ENCODE results near the gene SHISA9. TPM values are rescaled to one million over a fixed set of nuclear protein-coding genes. Genes with fewer than 3 reads are reported as not detected.

SHISA9 gene
- total and polyA plus RNA-seq, 12 donors, result 0.04 to 0.96 (median 0.13) TPM; not detected in 3

GRCh38 chr16:13193721-13194120 lies 292.3 kb downstream of the SHISA9 start:
- TF ChIP-seq CTCF (IDR thresholded peaks at IDR 0.05), result no peak
- Histone ChIP-seq H3K36me3 (no peaks in the 10 kb centered on the region), H3K27ac (no peak overlapping the region), H3K4me1 (no peaks in the 10 kb centered on the region), H3K9me3 (peaks cover 0 to 13% (median 0%) of the 10 kb centered on the region in 11 donors), H3K27me3 (peaks cover 0 to 4% (median 0%) of the 10 kb centered on the region in 7 donors), H3K4me3 (no peak overlapping the region)
- WGBS, 2 donors, result 69 to 73% methylated on average over 1 of the region's 1 CpG
- intact Hi-C loops (cut with DNase I), result no loop called here
- ATAC-seq (no peak), DNase-seq (no peak)

- Histone ChIP-seq H3K27me3 (peaks cover 0 to 3% (median 0%) of the 10 kb centered on the region in 7 donors), H3K9me3 (peaks cover 0 to 13% (median 0%) of the 10 kb centered on the region in 11 donors), H3K36me3 (no peaks in the 10 kb centered on the region), H3K4me3 (no peak overlapping the region), H3K4me1 (no peaks in the 10 kb centered on the region), H3K27ac (no peak overlapping the region)
- TF ChIP-seq CTCF (IDR thresholded peaks at IDR 0.05), result no peak
- intact Hi-C loops (cut with DNase I), result no loop called here
- 50 to 51% methylated on average over 2 of the region's 2 CpGs for WGBS, 2 donors
- no peak for ATAC-seq
- DNase-seq, result no peak
Measured at GRCh38 chr16:13194766-13195165, 293.4 kb downstream of the SHISA9 start.

- Histone ChIP-seq H3K27ac (no peak overlapping the region), H3K4me1 (no peaks in the 10 kb centered on the region), H3K36me3 (no peaks in the 10 kb centered on the region), H3K4me3 (no peak overlapping the region), H3K9me3 (peaks cover 0 to 3% (median 0%) of the 10 kb centered on the region in 11 donors), H3K27me3 (peaks cover 0 to 5% (median 0%) of the 10 kb centered on the region in 7 donors)
- no peak for ATAC-seq
- TF ChIP-seq CTCF (IDR thresholded peaks at IDR 0.05), result no peak
- no peak for DNase-seq
- intact Hi-C loops (cut with DNase I), result no loop called here
Measured at GRCh38 chr16:13203725-13204124, 302.3 kb downstream of the SHISA9 start.

- no peak for DNase-seq
- no peak for ATAC-seq
- no peaks in the 10 kb centered on the region for H3K4me1 ChIP-seq
- H3K9me3 ChIP-seq, result no peaks in the 10 kb centered on the region
- H3K27ac ChIP-seq, result no peak overlapping the region
- intact Hi-C loops (cut with DNase I), result no loop called here
- H3K4me3 ChIP-seq, result no peak overlapping the region
- H3K27me3 ChIP-seq, result peaks cover 0 to 5% (median 0%) of the 10 kb centered on the region in 7 donors
- no peaks in the 10 kb centered on the region for H3K36me3 ChIP-seq
- no peak for TF ChIP-seq CTCF (IDR thresholded peaks at IDR 0.05)
Measured at GRCh38 chr16:13205352-13205751, 304.0 kb downstream of the SHISA9 start.

Data from heart right ventricle (tissue), 16 donors.